ENCODE data around the gene RFC2. TPM values are rescaled to one million over a fixed set of nuclear protein-coding genes. Genes with fewer than 3 reads are reported as not detected.
"Not testable (repeated sequence)": the region's sequence is repeated elsewhere in the genome, so short reads cannot be mapped to it uniquely, and the experiment has no call there.

The RFC2 gene
- polyA plus RNA-seq, 3 donors: 40.8 to 50.2 (median 42.4) TPM

GRCh38 chr7:74226633-74227032, 27.6 kb downstream of the RFC2 start:
- no peak for DNase-seq (ENCODE audit: extremely low read depth in 1 of 11, low read depth in 9 of 11, low spot score in 4 of 11)

DNA sequence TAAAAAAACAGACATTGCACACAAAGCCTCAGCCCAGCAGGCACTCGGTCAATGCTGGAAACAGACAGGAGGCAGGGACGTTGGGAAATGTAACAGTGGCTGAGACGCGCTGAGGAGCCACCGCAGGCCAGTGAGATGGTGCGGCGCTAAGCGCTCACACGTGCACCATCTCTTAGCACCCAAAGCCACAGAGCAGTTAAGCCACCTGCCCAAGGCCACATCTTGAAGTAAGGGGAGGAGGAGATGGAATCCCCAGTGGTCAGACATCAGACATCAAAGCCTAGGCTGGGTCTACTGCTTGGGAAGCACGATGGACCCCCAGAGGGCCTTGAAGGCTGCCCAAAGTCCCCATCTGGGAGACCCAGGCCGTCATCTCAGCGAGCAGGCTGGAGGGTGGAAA, 28.8 kb downstream of the RFC2 start:
- DNase-seq (ENCODE audit: extremely low read depth in 1 of 11, low read depth in 9 of 11, low spot score in 4 of 11): no peak

- not testable (repeated sequence) for DNase-seq (ENCODE audit: extremely low read depth in 1 of 11, low read depth in 9 of 11, low spot score in 4 of 11)
Measured at GRCh38 chr7:74224907-74225306, 29.3 kb downstream of the RFC2 start.

DNA sequence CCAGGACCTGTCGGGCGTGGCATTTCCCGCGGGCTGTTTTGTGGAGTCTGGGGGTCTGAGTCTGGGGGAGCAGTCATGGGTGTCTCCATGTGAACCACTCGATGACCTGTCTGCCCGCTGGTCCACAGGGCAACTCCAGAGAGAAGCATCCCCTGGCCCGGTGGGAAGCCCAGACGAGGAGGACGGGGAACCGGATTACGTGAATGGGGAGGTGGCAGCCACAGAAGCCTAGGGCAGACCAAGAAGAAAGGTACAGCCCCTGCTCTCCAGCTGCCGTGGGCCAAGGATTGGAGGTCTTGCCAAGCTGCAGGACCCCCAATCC, 29.7 kb downstream of the RFC2 start:
- no peak for DNase-seq (ENCODE audit: extremely low read depth in 1 of 11, low read depth in 9 of 11, low spot score in 4 of 11)

- DNase-seq (ENCODE audit: extremely low read depth in 1 of 11, low read depth in 9 of 11, low spot score in 4 of 11): no peak
Measured at GRCh38 chr7:74223711-74224510, 30.3 kb downstream of the RFC2 start.

DNA sequence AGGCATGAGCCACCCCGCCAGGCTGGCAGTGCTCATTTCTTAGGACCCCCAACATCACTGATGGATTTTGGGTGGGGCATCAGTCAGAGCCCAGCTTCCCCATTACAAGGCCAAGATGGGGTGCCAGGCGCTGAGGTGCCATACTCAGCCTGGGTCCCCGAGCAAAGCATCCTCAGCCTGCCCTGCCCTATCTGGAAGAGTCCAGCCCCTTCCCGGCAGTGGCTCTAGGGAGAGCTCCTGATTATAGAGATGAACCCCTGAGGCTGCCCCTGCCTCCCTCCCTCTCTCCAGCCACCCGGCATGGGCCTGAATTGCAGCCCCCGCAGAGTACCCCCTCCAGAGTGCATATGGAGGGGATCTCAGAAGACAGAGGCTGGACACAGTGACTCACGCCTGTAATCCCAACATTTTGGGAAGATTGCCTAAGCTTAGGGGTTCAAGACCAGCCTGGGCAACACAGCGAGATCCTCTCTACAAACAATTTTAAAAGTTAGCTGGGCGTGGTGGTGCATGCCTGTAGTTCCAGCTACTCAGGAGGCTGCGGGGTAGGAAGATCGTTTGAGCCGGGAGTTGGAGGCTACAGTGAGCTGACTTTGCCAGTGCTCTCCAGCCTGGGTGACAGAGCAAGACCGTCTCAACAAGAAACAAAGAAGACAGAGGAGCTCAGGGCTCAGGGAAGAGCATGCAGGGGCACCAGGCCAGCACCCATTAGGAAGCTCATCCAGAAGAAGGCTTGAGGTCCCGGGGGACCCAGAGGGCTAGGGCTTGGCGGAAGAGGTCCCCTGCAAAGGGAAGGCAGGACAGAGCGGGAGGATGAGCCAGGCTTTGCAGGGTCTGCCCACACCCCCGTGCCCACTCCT, 31.1 kb downstream of the RFC2 start:
- no peak for DNase-seq (ENCODE audit: extremely low read depth in 1 of 11, low read depth in 9 of 11, low spot score in 4 of 11)

GRCh38 chr7:74221713-74222112, 32.5 kb downstream of the RFC2 start:
- DNase-seq (ENCODE audit: extremely low read depth in 1 of 11, low read depth in 9 of 11, low spot score in 4 of 11): no peak

GRCh38 chr7:74220229-74220628, 34.0 kb downstream of the RFC2 start:
- no peak for DNase-seq (ENCODE audit: extremely low read depth in 1 of 11, low read depth in 9 of 11, low spot score in 4 of 11)

DNA sequence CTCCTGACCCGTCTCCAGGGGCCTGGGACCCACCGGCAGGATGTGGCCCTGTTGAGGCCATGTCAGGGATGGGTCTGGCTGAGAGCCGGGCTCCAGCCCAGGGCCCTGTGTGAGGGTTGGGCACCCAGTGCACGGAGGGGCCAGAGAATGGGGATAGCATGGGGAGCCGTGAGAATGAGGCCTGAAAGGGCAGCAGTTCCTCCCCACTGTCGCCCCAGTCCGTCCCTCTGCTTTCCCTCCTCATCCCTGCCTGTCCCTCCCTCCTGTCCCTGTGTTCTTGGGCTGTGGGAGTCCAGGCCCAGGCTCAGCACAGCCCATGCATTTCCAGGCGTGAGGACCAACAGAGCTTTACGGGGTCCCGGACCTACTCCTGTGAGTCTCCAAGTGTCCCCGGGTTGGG, 34.8 kb downstream of the RFC2 start:
- DNase-seq (ENCODE audit: extremely low read depth in 1 of 11, low read depth in 9 of 11, low spot score in 4 of 11): no peak

DNA sequence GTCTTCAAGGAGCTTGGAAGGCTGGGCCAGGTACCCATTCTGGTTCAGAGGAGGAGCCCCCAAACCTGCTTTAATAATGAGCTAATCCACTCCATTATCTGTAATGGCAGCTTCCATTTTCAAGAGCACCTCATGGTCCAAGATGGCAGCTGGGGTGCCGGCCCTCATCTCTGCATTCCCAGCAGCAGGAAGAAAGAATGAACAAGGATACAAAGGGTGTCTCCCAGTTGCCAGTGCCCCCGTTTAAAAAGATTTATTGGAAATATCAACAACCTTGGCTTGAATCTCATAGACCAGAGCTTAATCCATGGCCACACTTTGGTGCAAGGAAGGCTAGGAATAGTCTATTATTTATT, 35.9 kb downstream of the RFC2 start:
- no peak for DNase-seq (ENCODE audit: extremely low read depth in 1 of 11, low read depth in 9 of 11, low spot score in 4 of 11)

- DNase-seq (ENCODE audit: extremely low read depth in 1 of 11, low read depth in 9 of 11, low spot score in 4 of 11): no peak
Measured at GRCh38 chr7:74217455-74218342, 36.5 kb downstream of the RFC2 start.

GRCh38 chr7:74216361-74216761, 37.8 kb downstream of the RFC2 start:
- no peak for DNase-seq (ENCODE audit: extremely low read depth in 1 of 11, low read depth in 9 of 11, low spot score in 4 of 11)

- DNase-seq (ENCODE audit: extremely low read depth in 1 of 11, low read depth in 9 of 11, low spot score in 4 of 11): no peak
Measured at GRCh38 chr7:74215921-74216320, 38.3 kb downstream of the RFC2 start.

GRCh38 chr7:74214816-74215630, 39.2 kb downstream of the RFC2 start:
- DNase-seq (ENCODE audit: extremely low read depth in 1 of 11, low read depth in 9 of 11, low spot score in 4 of 11): no peak

- no peak for DNase-seq (ENCODE audit: extremely low read depth in 1 of 11, low read depth in 9 of 11, low spot score in 4 of 11)
Measured at GRCh38 chr7:74212661-74213060, 41.5 kb downstream of the RFC2 start.

GRCh38 chr7:74208241-74208640, 46.0 kb downstream of the RFC2 start:
- DNase-seq (ENCODE audit: extremely low read depth in 1 of 11, low read depth in 9 of 11, low spot score in 4 of 11): not testable (repeated sequence)

- DNase-seq (ENCODE audit: extremely low read depth in 1 of 11, low read depth in 9 of 11, low spot score in 4 of 11): no peak
Measured at GRCh38 chr7:74207586-74207985, 46.6 kb downstream of the RFC2 start.

DNA sequence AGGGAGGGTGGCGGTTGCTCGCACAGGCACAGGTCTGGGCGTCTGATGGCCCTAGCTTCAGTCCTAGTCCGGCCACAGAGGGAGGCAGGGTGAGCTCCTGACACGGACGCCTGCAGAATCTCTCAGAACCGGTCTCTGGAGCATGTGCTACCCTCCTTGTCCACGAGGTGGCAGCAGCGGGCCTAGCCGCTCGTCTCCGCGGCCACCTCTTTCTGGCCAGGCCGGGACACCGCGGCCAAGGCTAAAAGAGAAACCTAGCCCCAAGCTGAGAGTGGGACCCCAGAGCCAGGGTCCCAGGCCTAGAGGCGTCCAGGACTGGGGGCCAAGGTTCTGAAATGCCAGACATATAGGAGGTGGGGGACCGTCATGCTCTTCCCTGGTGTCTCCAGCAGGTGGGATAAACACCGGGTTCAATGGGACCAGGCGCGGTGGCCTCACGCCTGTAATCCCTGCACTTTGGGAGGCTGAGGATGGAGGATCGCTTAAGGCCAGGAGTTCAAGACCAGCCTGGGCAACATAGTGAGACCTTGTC, 47.5 kb downstream of the RFC2 start:
- DNase-seq (ENCODE audit: extremely low read depth in 1 of 11, low read depth in 9 of 11, low spot score in 4 of 11): peak; percentile 37 to 68 (median 51)

DNA sequence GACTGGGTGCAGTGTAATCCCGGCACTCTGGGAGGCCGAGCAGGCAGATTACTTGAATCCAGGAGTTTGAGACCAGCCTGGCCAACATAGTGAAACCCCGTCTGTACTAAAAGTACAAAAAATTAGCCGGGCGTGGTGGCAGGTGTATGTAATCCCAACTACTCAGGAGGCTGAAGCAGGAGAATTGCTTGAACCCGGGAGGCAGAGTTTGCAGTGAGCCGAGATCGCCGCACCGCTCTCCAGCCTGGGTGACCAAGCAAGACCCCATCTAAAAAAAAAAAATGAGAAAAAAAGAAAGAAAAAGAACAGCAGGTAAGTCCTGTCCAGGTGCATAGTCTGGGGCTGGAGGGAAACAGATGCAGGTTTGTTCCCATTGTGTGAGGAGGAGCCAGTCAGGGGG, 48.1 kb downstream of the RFC2 start:
- not testable (repeated sequence) for DNase-seq (ENCODE audit: extremely low read depth in 1 of 11, low read depth in 9 of 11, low spot score in 4 of 11)

Data from renal cortex interstitium (tissue), 11 donors.